DMS 273 (cell line): ENCODE measurements around the gene CARD14.
"Not testable (repeated sequence)": the region's sequence is repeated elsewhere in the genome, so short reads cannot be mapped to it uniquely, and the experiment has no call there.

Experiments used
- DNase-seq: peaks from one replicate; lab custom pipeline; 2025; ENCODE audit not compliant: unreplicated experiment; lab: John Stamatoyannopoulos, UW

Gene CARD14

GRCh38 chr17:80248001-80248893 lies 78.4 kb downstream of the CARD14 start:
- DNase-seq = no peak

- no peak for DNase-seq
Observed at GRCh38 chr17:80248894-80249710, 79.3 kb downstream of the CARD14 start.

GRCh38 chr17:80251966-80252365 lies 82.1 kb downstream of the CARD14 start:
- no peak for DNase-seq

GRCh38 chr17:80252871-80253270 lies 83.0 kb downstream of the CARD14 start:
- peak; percentile 85 for DNase-seq

- DNase-seq = no peak
Observed at GRCh38 chr17:80253631-80254395, 84.0 kb downstream of the CARD14 start.

GRCh38 chr17:80254396-80255251 lies 84.8 kb downstream of the CARD14 start:
- DNase-seq = peak; percentile 71

GRCh38 chr17:80256034-80256350 lies 86.2 kb downstream of the CARD14 start:
- DNase-seq = no peak

- no peak for DNase-seq
Observed at GRCh38 chr17:80257716-80258213, 87.9 kb downstream of the CARD14 start.

GRCh38 chr17:80258296-80258695 lies 88.5 kb downstream of the CARD14 start:
- not testable (repeated sequence) for DNase-seq
